ENCODE results near the gene NECAB3.
A peak's percentile ranks its signal among the peaks of the same experiment; 100 is the strongest.

The NECAB3 gene

DNA sequence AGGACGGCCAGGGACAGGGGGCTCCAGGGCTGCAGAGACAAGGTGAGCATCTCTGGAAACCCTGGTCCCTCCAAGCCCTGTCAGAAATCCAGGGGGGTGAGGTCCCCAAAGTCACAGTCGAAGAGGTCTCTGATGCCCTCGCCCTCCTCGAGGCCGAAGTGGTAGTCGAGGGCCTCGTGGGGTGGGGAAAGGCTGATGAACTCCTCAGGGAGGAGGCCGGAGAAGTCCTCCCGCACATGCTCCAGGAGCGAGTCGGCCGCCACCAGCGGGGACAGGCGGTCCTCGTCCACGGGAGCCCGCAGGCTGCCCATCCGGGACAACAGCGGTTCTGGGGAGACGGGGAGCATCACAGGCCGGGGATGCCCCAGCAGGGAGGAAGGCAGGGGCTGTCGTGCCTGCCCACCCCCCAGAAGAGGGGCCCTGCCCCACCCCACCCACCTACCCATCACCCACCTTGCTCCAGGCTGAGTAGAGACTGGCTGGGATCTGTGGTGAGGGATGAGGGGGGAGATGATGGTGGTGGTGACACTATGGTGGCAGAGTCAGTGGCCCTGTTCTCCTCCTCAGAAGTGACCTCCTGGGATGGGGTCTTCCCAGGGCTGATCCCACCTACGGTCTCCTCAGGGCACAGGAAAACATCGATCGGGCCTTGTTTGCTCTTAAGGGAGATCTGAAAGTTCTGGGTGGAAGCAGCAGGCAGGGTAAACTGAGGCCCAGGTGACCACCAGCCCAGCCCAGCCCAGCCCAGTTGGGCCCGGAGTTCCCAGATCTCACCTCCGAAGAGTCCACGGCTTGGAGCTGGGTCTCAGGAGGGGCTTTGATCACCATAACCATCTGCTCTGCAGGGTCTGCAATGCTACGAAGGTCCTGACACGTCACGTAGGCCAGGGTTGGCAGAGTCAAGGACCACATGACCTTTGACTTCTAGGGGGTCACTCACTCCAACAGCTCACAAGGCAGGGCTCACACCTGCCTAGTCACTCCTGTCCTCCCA is 2.7 kb upstream of the NECAB3 start:
- DNase-seq, result no peak

DNA sequence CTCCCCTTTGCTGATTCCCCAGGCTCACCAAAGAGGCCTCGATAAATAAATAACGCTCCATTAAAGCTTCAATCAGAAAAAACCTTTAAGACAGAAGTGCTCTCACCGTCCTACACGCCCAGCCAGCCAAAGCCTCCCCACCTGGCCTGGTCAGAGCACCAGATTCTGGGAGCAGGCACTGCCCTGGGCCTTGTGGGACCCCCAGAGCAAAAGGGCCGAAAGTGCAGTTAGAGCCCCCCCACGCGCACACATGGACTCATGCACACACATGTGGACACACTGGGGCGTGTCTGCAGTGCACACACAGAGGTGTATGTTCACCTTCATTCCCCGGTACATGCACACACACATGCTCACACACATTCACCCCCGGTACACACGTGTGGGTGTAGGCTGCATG is 1.9 kb upstream of the NECAB3 start:
- DNase-seq, result no peak

DNA sequence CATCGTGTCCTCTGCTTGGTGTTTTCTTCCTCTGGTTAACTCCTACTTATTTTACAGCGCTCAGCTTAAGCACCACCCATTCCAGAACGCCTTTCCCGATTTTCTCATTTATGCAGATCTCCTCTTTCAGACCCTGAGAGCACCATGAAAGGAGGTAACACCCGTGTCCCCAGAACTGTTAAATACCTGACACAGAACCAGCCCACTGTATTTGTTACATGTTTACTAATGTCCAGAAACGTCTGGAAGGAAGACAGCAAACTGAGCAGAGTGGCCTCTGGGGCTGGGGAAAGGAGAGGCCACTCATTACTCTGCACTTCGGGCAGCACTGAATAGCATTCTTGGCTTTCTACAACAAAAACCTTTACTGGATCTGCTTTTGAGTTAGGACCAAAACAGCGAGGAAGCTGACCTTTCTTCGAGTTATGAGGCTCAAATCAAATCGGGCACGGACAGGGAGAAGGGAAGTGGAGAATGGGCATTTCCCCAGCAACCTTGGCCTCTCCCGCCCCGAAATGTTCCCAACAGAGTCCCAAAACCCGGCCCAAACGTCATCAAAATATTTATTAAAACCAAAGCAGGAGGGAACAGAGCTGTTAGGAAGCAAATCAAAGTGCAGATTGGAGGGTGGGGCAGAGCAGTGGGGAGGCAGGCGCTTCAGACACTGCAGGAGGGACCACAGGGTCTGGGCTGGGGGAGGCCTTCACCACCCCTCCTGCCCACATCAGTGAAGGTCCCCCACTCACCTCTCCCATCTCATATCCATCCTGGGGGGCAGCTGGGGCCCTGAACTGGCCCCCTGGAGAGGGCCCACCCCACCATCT is 1.1 kb upstream of the NECAB3 start:
- no peak for DNase-seq

- DNase-seq, result peak; percentile 62
Measured at GRCh38 chr20:33673410-33674293, 576 bp downstream of the NECAB3 start.

GRCh38 chr20:33673114-33673409 is 1.2 kb downstream of the NECAB3 start:
- no peak for DNase-seq

GRCh38 chr20:33672426-33673113 is 1.7 kb downstream of the NECAB3 start:
- DNase-seq, result no peak

- DNase-seq, result no peak
Measured at GRCh38 chr20:33671573-33672288, 2.5 kb downstream of the NECAB3 start.

GRCh38 chr20:33670715-33671499 is 3.3 kb downstream of the NECAB3 start:
- DNase-seq, result no peak

DNA sequence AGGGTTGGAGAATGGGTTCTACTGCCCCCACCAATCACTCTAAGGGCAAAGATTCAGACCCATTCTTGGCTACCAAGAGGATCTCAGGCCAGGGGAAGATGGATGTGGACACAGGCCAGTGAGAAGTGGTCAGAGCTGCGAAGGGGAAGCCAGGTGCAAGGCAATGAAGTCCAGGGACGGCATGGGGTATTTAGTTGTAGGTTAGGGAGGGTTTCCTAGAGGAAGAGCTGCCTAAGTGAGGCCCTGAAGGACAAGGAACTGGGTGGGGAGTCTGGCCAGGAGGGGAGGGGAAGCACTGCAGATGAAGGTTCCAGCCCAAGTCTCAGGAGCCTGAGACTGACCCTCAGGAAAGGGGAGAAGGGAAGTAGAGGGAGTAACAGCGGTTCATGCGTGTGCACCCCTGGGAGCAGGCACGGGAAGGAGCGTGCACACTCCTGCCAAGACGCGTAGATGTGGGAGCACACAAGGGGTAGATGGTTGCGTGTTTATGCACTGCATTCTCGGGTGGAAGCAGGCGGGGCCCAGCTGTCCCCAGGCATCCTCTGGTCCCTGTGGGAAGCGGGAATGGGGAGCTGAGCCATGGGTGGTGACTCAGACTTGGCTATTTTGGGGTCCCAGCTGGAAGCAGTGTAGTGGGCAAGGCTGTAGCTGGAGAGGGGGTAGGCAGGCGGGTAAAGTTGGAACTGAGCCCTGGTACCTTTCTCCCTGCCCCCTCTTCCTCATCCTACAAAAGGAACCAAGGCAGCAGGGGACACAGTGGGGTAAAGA is 4.2 kb downstream of the NECAB3 start:
- DNase-seq, result no peak

- no peak for DNase-seq
Measured at GRCh38 chr20:33669224-33669623, 5.0 kb downstream of the NECAB3 start.

DNA sequence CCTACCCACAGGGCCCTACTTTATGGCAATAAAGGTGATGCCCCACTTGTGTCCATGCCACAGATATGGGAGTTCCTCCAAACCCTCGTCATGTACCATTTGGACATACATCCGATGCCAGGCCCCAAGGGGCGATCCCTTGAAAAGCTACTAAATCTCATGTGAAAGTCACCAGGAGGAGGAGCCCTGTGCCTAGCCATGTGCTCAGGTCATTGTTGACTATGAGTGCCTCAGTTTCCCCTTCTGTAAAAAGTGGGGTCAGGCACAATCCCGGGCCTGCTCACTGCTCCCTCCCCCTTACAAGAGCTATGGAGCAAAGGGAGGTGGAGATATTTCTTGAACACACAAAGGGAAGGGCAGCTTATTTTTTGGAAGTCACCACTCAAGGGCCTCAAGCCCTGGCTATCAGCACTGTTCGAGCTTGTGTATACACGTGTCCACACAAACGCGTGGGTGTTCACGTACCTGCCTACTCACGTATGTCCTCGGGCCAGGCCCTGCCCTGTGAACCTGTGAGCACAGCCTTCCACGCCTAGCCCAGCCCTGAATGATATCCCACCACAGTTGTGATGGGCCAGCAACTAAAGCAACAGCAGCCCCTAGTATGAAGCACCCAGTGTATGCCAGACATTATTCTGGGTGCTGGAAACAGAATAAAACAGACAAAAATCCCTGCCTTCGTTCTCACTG is 5.6 kb downstream of the NECAB3 start:
- DNase-seq, result no peak

GRCh38 chr20:33667676-33668465 is 6.4 kb downstream of the NECAB3 start:
- peak; percentile 87 for DNase-seq

DNA sequence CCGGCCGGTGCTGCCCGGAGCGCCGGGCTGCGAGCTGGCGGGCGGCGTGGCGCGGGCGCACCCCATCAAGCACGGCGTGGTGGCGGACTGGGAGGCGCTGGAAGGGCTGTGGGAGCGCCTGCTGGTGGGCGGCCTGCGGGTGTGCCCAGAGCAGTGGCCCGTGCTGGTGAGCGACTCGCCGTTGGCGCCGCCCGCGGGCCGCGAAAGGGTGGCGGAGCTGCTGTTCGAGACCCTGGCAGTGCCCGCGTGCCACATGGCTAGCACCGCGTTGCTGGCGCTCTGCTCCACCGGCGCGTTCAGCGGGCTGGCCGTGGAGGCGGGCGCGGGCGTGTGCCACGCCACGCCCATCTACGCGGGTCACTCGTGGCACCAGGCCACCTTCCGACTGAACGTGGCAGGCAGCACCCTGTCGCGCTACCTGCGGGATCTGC is 7.0 kb downstream of the NECAB3 start:
- DNase-seq, result peak; percentile 60

GRCh38 chr20:33666293-33667244 is 7.7 kb downstream of the NECAB3 start, which contains the start of gene ACTL10:
TSS of gene ACTL10 (plus strand) at chr20:33666943. CDS start at chr20:33667498, 555 bp downstream.
- peak; percentile 91 for DNase-seq

- no peak for DNase-seq
Measured at GRCh38 chr20:33664762-33665144, 9.5 kb downstream of the NECAB3 start.

GRCh38 chr20:33664085-33664761 is 10.0 kb downstream of the NECAB3 start:
- no peak for DNase-seq

Measured in right forelimb (tissue), 1 donor.